GM12872 (cell line): ENCODE data around the gene DNAH2.

Source experiments
- CTCF ChIP-seq: IDR thresholded peaks from 3 replicates; pipeline ENCODE4 v1.5.1; 2011; ENCODE audit warnings: low read depth, mild to moderate bottlenecking, low read length, moderate library complexity; ENCODE audit not compliant: insufficient read depth

DNAH2 gene

GRCh38 chr17:7807206-7807605 lies 89.7 kb downstream of the DNAH2 start:
- TF ChIP-seq CTCF = no peak

GRCh38 chr17:7809086-7809790 lies 91.7 kb downstream of the DNAH2 start:
- TF ChIP-seq CTCF = no peak

GRCh38 chr17:7811251-7811650 lies 93.7 kb downstream of the DNAH2 start:
- TF ChIP-seq CTCF = no peak

GRCh38 chr17:7814969-7815368 lies 97.4 kb downstream of the DNAH2 start:
- TF ChIP-seq CTCF = no peak

GRCh38 chr17:7816926-7817642 lies 99.5 kb downstream of the DNAH2 start:
- TF ChIP-seq CTCF = no peak

- TF ChIP-seq CTCF = no peak
These were observed 100.1 kb downstream of the DNAH2 start for GRCh38 chr17:7817643-7817964.

GRCh38 chr17:7818026-7818425 lies 100.5 kb downstream of the DNAH2 start:
- no peak for TF ChIP-seq CTCF
